Coronary artery (tissue), 2 donors: ENCODE measurements around the gene GXYLT2.
A peak's percentile ranks its signal among the peaks of the same experiment; 100 is the strongest.

ENCODE experiments used
- DNase-seq: peaks from one replicate; pipeline ENCODE4 v3.0.0-alpha.2; 2017; ENCODE audit warnings: low spot score
- H3K27ac ChIP-seq, 2 donors: fragments of 200-600 bp; sonication (generic); one replicate each; pipeline ENCODE4 v1.5.1; 2016 to 2019
- H3K4me3 ChIP-seq: fragments of 200-600 bp; sonication (generic); 2 replicates; pipeline ENCODE4 v1.5.1; 2016; ENCODE audit warnings: mild to moderate bottlenecking, moderate library complexity
- TF ChIP-seq, protein P1 (sequence below): fragments of 200-600 bp; sonication (generic); IDR thresholded peaks from one replicate; pipeline ENCODE4 v1.5.1; 2019; ENCODE audit warnings: antibody characterized with exemption

Gene GXYLT2, protein sequence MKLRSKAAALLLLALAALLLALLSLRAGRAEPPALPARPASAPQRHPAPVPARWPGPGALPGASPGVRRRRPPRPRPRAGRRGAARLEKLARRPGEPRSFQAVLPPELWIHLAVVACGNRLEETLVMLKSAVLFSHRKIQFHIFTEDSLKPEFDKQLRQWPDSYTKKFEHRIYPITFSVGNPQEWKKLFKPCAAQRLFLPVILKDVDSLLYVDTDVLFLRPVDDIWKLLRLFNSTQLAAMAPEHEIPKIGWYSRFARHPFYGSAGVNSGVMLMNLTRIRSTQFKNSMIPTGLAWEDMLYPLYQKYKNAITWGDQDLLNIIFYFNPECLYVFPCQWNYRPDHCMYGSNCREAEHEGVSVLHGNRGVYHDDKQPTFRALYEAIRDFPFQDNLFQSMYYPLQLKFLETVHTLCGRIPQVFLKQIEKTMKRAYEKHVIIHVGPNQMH

DNA sequence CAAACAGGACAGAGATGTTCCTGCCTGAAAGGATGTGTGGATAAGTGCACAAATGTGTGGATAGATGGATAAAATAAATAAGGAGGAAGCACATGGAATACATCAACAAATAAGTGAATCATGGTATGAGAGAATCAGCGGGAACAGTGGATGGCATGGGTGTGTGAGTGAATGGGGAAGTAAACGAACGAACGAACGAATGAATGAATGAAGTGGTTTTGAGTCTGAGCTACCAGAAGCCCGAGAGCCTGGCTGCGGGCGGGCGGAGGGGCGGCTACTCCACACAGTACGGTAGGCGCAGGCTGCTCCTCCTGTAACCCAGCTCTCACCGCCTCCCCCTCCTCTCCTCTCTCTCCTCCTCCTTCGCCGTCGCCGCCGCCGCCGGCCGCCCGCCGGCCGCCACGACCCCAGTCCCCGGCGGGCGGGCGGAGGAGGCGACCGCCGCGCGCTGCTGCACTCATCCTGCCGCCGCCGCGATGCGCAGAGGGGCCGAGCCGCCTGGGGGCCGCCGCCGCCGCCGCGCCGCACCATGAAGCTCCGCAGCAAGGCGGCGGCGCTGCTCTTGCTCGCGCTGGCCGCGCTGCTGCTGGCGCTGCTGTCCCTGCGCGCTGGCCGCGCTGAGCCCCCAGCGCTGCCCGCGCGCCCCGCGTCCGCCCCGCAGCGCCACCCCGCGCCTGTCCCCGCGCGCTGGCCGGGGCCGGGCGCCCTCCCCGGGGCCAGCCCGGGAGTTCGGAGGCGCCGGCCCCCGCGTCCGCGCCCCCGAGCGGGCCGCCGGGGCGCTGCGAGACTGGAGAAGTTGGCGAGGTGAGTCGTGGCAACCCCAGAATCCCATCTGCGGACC, at the start of gene GXYLT2:
TSS of gene GXYLT2 (plus strand) at position 342 of the 841 bp plus-strand sequence. CDS start at position 530, 188 bp downstream.
- TF ChIP-seq, protein P1, sequence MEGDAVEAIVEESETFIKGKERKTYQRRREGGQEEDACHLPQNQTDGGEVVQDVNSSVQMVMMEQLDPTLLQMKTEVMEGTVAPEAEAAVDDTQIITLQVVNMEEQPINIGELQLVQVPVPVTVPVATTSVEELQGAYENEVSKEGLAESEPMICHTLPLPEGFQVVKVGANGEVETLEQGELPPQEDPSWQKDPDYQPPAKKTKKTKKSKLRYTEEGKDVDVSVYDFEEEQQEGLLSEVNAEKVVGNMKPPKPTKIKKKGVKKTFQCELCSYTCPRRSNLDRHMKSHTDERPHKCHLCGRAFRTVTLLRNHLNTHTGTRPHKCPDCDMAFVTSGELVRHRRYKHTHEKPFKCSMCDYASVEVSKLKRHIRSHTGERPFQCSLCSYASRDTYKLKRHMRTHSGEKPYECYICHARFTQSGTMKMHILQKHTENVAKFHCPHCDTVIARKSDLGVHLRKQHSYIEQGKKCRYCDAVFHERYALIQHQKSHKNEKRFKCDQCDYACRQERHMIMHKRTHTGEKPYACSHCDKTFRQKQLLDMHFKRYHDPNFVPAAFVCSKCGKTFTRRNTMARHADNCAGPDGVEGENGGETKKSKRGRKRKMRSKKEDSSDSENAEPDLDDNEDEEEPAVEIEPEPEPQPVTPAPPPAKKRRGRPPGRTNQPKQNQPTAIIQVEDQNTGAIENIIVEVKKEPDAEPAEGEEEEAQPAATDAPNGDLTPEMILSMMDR, result no peak
- peak within 1 kb of the TSS; percentile 76 for H3K4me3 ChIP-seq
- DNase-seq, result no peak
- H3K27ac ChIP-seq, result peak within 1 kb of the TSS; percentile 74 to 90

- TF ChIP-seq, protein P1, result no peak
- H3K27ac ChIP-seq, result no peak overlapping the region
- no peak overlapping the region for H3K4me3 ChIP-seq
- DNase-seq, result no peak
Observed at GRCh38 chr3:72839057-72839456, 48.8 kb upstream of the GXYLT2 start.

DNA sequence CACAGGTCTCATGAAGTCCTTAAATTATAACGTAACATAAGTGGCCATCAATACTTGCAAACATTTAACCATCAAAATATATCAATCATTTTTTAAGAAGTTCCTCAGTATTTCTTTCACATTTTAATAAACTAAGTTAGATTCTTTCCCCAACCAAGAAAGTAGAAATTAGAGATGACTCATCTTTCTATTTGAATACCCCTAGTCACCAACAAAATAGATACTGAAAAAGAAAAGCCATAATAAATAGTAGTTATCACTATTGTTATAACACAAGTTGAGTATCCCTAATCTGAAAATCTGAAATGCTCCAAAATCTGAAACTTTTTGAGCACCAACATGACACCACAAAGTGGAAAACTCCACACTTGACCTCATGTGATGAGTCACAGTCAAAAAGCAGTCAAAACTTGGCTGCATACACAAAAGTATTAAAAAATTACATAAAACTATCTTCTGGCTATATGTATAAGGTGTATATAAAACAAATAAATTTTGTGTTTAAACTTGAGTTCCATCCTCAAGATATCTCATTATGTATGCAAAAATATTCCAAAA, 43.3 kb upstream of the GXYLT2 start:
- Histone ChIP-seq H3K4me3 (no peak overlapping the region), H3K27ac (no peak overlapping the region)
- DNase-seq, result no peak
- TF ChIP-seq, protein P1, result no peak

GRCh38 chr3:72846166-72846565, 41.7 kb upstream of the GXYLT2 start:
- no peak overlapping the region for H3K4me3 ChIP-seq
- no peak for DNase-seq
- TF ChIP-seq, protein P1, result no peak
- no peak overlapping the region for H3K27ac ChIP-seq

DNA sequence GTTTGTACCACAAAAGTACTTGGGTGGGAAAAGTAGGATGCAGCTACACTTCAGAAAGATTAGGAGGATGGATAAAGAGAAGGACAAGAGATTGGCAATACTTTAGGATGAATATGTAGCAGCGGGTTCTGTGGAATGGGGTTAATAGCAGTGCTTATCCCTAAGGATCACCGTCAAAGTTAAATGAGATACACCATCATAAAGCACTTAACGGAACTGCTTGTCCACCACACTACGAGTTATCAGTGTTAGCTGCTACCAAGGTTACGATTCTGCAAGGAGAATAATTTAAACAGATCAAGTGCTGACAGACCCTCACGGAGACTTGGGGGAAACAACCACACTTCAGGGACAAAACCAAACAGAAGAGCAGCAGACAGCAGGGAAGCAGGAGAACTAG, 40.6 kb upstream of the GXYLT2 start:
- DNase-seq, result no peak
- Histone ChIP-seq H3K27ac (peak overlapping the region in 1 of 2 donors; percentile 81), H3K4me3 (peak overlapping the region; percentile 84)
- TF ChIP-seq, protein P1, result no peak

- DNase-seq, result peak; percentile 94
- peak within 1 kb of the TSS; percentile 84 for H3K4me3 ChIP-seq
- H3K27ac ChIP-seq, result peak within 1 kb of the TSS; percentile 58 to 81
- TF ChIP-seq, protein P1, result no peak
Observed at GRCh38 chr3:72847751-72848702, 39.8 kb upstream of the GXYLT2 start, which contains the start of gene SHQ1. Gene SHQ1, minus strand, starts transcription at chr3:72848445. Its CDS starts 105 bp downstream, at chr3:72848340.
